ENCODE data around the gene SPO11.

Gene SPO11

DNA sequence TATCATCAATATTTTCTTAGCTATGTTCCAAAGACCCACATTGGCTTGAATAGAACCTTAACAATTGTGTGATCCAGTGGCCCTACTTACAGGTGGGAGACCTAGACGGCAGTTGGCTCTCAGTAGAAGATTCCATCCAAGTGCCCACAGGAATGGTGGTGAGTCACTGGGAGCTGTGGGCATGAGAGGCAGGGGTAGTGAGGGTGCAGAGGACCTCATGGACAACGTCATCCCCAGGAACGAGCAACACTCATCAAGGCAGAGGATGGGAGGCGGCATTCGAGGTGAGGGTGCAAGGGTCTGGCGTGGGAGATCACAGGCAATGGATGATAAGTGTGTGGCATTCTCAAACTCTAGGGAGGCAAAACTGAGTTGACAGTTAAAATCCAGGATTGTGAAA is 17.5 kb upstream of the SPO11 start:
- DNase-seq = no peak

DNA sequence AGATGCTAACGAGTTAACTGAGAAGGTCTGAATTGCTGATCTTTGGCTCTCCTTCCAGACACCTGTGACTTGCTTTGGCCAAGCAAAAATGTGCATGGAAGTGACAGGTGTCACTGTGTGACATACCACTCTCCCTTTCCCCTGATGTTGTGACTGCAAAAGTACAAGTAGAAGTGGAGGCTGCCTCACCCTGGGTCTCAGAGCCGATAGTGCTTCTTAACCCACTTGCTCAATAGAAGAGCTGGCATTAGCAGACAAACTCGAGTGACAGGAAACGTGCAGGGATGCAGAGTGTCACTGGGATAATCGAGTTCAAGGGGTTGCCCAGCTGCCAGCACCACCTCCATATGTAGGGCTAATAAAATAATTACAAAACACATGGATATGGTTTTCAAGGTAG is 16.4 kb upstream of the SPO11 start:
- no peak for DNase-seq

DNA sequence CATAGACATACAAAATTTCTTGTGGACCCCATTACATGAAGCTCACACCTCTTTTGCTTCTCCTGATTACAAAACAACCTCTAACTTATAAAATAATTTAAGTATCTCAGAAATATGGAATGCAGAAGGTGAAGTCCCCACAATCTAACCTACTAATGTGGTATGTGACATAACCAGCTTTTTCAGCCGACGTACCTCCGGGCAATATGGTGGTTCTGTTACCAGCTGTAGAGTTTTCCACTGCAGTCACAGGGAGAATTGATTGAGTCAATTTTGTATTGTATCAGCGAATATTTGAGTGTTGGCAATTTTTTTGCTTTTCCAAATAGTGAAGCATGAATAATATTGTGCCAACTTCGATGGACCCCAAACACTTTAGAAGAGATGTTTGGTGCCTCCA is 15.7 kb upstream of the SPO11 start:
- DNase-seq = no peak

GRCh38 chr20:57315083-57315975 is 14.3 kb upstream of the SPO11 start:
- DNase-seq = no peak

DNA sequence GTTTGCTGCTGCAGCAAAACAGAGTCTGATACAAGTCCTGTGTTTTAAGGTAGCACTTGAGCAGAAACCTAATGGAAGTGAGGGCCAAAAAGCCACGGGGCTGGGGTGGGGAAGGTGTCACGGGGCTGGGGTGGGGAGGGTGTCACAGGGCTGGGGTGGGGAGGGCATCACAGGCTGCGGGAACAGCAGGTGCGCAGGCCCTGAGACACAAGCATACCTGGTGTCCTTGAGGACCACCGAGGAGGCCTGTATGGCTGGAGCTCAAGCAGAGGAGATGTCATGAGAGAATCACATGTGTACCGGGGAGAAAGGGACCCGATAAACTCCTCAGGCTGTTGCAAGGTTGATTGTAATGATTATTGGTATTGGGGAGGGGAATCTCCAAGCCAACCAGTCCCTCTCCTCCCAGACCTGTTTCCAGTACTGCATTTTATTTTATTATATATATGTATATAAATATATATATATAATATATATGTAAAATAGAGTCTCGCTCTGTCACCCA is 13.6 kb upstream of the SPO11 start:
- no peak for DNase-seq

- no peak for DNase-seq
These were observed 12.8 kb upstream of the SPO11 start for GRCh38 chr20:57316795-57317201.

DNA sequence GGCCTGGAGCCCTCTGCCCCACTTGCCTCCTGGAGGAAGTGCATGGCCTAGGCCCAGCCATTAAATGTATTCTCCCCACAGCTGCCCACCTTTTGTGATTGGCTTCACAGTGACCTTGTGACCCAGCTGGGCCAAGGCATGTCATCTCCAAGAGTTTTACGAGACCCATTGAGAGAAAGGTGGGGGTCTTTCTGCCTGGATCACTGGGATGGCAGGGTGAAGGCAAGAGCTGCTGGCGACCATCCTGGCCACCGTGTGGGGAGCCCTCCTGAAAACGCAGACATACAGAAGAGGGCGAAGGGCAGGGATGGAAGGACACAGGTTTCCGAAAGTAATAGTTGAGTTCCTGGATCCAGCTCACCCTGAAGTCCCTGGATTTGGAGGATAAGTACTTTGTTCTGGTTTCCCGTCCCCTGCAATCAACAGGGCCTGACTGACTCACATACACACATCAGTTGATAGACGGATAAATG is 12.3 kb upstream of the SPO11 start:
- no peak for DNase-seq

DNA sequence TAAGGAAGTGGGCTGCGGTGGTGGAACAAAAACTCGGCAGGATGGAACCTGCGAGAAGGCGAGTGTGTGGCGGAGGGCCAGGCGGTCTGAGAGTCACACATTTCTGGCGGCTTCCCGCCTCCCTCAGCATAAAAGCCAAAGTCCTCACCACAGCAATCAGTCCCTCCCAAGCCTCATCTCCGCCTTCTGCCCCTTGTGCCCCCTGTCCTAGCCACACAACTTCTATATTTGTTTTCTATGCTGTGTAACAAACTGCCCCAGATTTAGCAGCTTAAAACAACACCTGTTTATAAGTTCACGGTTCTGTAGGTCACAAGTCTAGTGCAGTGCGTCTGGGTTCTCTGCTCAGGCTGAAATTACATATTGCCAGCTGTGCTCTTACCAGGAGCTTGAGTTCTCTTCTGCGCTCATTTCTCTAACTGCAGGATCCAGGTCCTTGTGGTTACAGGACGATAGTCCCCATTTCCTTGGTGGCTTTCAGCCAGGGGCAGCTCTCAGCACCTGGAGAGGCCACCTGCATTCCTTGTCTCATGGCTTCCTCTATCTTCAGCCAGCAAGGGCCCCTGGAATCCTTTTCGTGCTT is 11.7 kb upstream of the SPO11 start:
- DNase-seq = no peak

- DNase-seq = no peak
These were observed 10.0 kb upstream of the SPO11 start for GRCh38 chr20:57319584-57319983.

GRCh38 chr20:57320358-57320757 is 9.2 kb upstream of the SPO11 start:
- DNase-seq = no peak

DNA sequence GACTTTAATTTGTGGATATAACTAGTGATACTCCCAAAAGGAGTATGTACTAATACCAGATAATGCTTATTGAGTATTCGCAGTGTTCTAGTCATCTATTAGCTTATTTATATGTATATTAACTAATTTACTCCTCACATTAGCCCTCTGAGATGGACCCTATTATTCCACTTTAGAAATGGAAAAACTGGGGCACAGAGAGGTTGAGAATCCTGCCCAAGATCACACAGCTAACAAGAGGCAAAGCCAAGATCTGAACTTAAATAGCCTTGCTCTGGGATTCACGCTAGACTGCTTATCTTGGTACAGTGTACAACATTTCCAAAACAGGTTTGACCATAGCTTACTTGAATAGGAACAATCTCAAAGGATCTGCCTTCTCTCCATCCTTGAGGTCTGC is 8.5 kb upstream of the SPO11 start:
- DNase-seq = no peak

DNA sequence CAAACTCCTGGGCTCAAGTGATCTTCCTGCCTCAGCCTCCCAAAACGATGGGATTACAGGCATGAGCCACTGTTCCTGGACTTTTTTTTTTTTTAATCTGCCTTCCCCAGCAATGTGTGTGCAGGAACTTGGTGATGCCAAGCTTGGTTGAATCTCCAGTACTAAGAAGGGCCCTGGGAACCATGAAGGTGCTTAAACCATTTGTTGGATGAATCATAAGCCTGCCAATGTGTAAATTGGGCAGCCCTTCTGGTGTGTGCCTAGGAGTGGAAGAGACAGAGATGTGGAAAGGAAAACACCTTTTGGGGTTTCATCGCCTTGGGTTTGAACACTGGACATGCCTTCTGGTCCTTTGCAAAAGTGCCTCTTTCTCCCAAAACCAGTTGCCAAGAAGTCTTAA is 7.1 kb upstream of the SPO11 start:
- no peak for DNase-seq

DNA sequence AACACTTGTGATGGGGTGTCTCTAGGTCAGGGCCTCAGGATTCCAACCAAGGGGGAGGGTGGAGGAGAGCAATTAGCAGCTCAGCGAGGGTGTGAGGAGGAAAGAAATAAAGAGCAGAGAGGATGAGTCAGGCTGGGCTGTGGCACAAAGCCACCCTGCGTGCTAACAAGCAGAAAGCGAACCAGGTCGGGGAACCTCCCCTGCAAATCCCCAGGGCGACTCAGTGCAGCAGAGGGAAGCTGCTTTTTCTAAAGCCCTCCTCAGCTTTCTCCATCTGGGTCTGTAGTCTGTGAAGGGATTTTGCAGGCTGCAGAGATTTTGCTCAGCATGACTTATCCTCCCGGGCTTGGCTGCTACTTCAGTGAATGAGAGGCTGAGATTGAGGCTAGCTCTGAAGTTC is 6.6 kb upstream of the SPO11 start:
- DNase-seq = no peak

GRCh38 chr20:57325632-57326356 is 3.8 kb upstream of the SPO11 start:
- no peak for DNase-seq

- DNase-seq = no peak
These were observed 2.7 kb upstream of the SPO11 start for GRCh38 chr20:57326667-57327455.

DNA sequence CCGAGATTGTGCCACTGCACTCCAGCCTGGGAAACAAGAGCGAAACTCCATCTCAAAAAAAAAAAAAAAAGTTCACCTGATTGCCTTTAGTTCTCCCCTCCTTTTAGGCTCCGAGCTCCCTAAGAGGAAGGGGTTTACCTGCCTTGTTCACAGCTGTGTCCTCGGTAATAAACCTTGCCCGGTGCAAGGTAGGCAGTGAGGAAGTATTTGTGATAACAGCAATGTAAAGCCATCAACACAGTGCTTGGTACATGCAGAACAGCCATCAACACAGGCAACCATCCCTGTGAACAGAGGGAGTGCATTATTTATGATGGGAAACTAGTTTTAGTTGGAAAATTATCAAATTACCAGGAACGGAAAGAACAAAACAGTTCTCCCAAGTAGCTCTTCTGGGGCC is 1.8 kb upstream of the SPO11 start:
- DNase-seq = no peak

- DNase-seq = no peak
These were observed 1.4 kb downstream of the SPO11 start for GRCh38 chr20:57330998-57331397.

DNA sequence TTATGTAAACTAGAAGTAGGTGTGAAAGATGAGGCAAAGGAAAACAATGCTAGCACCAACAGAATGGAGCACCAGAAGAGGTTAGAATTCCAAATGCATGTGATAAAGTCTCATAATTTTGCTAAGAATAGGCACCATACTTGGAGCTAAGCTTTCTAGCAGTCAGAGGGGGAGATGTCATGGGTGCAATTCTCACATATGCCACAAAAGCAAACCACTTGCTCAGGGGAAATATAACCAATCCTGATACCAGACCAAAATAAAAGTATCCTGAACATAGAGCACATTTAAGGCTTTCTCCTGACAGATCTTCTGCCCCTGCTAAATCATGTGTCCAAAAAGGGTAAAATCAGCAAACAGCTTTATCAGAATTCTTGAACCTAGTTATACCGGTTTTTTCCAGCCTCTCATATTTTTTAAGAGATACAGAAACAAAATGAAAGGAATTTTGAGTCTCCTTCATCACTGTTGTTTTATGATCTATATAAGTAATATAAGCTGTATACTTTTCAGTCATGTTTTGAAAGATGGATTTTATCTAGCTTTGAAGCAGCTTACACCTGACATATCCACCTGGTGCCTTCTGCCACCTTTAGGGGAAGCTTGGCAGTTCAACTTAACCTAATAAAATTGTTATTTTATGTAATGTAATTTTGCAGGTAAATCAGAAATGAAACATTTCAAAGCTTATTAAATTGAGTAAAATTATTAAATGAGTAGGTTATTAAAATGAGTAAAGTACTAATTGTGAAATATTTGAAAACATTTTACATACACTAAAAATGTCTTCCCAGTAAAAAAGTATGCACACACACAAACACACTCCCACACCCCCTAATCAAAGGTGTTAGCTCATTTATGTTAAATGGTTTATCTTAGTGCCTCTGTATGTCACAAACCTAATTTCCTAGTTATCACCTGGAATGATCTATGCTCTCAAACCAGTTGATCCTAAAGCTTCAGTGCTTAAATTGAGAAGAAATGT is 2.8 kb downstream of the SPO11 start:
- no peak for DNase-seq

DNA sequence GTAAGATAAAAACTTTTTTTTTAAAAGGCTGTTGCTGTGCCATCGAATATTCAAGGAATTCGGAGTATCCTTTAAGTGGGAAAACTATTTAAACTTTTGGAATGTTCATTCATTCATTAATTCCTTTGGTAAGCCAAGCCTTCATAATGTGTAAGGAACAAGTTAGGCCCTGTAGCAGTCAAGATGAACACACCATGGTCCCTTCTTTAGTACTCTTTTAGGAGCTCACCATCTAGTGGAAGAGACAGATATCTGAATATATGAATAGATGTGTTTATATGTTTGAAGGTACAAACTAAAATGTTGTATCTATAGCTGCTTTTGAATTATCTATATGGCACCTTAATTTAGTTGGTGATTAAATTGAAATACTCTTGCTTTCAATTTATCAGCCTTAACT is 5.8 kb downstream of the SPO11 start:
- DNase-seq = no peak

DNA sequence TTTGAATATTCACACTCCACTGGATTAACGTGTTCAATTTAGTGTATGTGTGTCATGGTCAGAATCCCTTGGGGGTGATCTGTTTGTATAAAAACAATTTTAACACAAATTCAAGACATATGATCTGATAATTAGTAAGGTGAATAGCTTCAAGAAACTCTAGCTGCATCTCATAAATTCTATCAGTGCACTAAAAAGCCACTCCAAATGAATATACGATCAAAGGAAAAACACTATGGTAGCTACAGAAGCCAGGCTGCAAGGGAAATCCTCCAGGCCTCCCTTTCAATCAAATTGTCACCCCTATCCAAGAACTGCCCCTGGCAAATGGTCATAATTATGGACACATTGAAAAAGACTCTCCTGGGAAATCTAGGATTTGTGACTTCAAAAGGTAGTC is 12.1 kb downstream of the SPO11 start:
- no peak for DNase-seq

DNA sequence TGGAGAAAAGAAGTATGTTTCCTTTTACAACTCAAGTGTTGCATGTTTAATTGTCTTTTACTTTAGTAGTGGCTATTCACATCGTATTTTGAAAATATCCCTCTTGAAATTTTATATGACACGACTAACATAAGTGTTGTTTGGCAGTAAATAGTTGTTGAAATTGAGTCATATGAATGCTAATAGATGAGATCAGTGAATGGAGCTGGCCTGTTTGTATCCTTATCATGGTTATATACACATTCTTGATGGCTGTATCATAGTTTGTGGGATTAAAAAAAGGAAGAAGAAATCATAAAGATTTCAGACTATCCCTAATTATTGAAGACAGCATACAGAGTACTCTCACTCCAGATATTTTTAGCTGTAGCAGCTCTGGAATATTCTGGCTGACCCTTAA is 13.2 kb downstream of the SPO11 start:
- DNase-seq = no peak

GRCh38 chr20:57346477-57346876 is 16.9 kb downstream of the SPO11 start:
- peak; percentile 24 to 61 (median 46) for DNase-seq

Measured in stimulated activated naive CD4-positive, alpha-beta T cell (primary cell).